GM12878 (cell line): ENCODE data around the gene HINFP. TPM values are rescaled to one million over a fixed set of nuclear protein-coding genes. Genes with fewer than 3 reads are reported as not detected.

Experiments used
- ATAC-seq: fragments of 200-7000 bp; cut with Tn5 transposase; 3 replicates; pipeline ENCODE4 v1.9.1; 2020; ENCODE audit warnings: mild to moderate bottlenecking, moderate library complexity
- BruUV-seq: library from RNA; stranded (reverse); fragments of 400-500 nt; replicated peaks from 2 replicates; lab custom pipeline; 2021; lab: Mats Ljungman, UMichigan
- CTCF ChIA-PET: fragments of 300-600 bp; sonication (Branson Sonifier 250); formaldehyde crosslinking; extraction: SDS; loops from one replicate; lab custom pipeline; 2021; ENCODE audit warnings: inconsistent platforms; lab: Yijun Ruan, JAX
- POLR2A ChIA-PET: fragments of 350-600 bp; formaldehyde crosslinking; extraction: SDS; loops from one replicate; lab custom pipeline; 2021; ENCODE audit warnings: inconsistent platforms; lab: Charles Lee
- RAD21 ChIA-PET: fragments of 300-600 bp; sonication (Branson Sonifier 250); formaldehyde crosslinking; loops from one replicate; lab custom pipeline; 2023; ENCODE audit warnings: antibody characterized with exemption; ENCODE audit not compliant: unreplicated experiment; lab: Charles Lee
- SMC1A ChIA-PET: fragments of 300-600 bp; sonication (Branson Sonifier 250); formaldehyde crosslinking; loops from one replicate; lab custom pipeline; 2023; ENCODE audit not compliant: unreplicated experiment, uncharacterized antibody; lab: Charles Lee
- DNase-seq: peaks from one replicate; pipeline ENCODE4 v3.0.0-alpha.2; 2011; ENCODE audit warnings: low read depth, low spot score
- FAIRE-seq: peaks from 3 replicates; lab custom pipeline; 2011; peaks lifted over from hg19 to GRCh38; lab: Jason Lieb, UNC
- H2AFZ ChIP-seq: 2 replicates; pipeline ENCODE4 v1.6.0; 2011; ENCODE audit warnings: low read depth, low read length, control low read depth; ENCODE audit not compliant: control insufficient read depth
- H3K27ac ChIP-seq: 2 replicates; pipeline ENCODE4 v1.5.1; 2011; ENCODE audit warnings: control low read depth; ENCODE audit not compliant: control insufficient read depth, insufficient read depth
- H3K27me3 ChIP-seq, 2 experiments: replicated peaks in 1 of 2; 2 replicates each; pipeline versions ENCODE4 v1.6.0 to v1.6.1; 2011; ENCODE audit warnings: low read length in 1 of 2; ENCODE audit not compliant: control insufficient read depth in 2 of 2, insufficient read depth in 2 of 2
- H3K36me3 ChIP-seq, 2 experiments: 2 replicates each; pipeline ENCODE4 v1.5.1; 2011; ENCODE audit warnings: low read length in 1 of 2; ENCODE audit not compliant: control insufficient read depth in 2 of 2, insufficient read depth in 2 of 2
- H3K4me1 ChIP-seq: 2 replicates; pipeline ENCODE4 v1.6.1; 2011; ENCODE audit warnings: mild to moderate bottlenecking, low read length, moderate library complexity, mixed read lengths; ENCODE audit not compliant: control insufficient read depth, insufficient read depth
- H3K4me2 ChIP-seq: 2 replicates; pipeline ENCODE4 v1.6.0; 2011; ENCODE audit warnings: control low read depth; ENCODE audit not compliant: control insufficient read depth, insufficient read depth
- H3K4me3 ChIP-seq: fragments of 200-600 bp; sonication (generic); 2 replicates; pipeline ENCODE4 v1.5.1; 2016
- H3K79me2 ChIP-seq: 2 replicates; pipeline ENCODE4 v1.6.0; 2011; ENCODE audit warnings: low read length; ENCODE audit not compliant: control insufficient read depth, insufficient read depth
- H3K9ac ChIP-seq: 2 replicates; pipeline ENCODE4 v1.8.0; 2011; ENCODE audit warnings: low read length, control low read depth, mixed read lengths; ENCODE audit not compliant: control insufficient read depth, insufficient read depth
- H3K9me3 ChIP-seq: replicated peaks from 3 replicates; pipeline ENCODE4 v1.5.1; 2011; ENCODE audit warnings: mild to moderate bottlenecking, low read length; ENCODE audit not compliant: control insufficient read depth, insufficient read depth
- H4K20me1 ChIP-seq: 2 replicates; pipeline ENCODE4 v1.6.0; 2011; ENCODE audit not compliant: control insufficient read depth, insufficient read depth
- ATF3 ChIP-seq: IDR thresholded peaks from 2 replicates; pipeline ENCODE4 v1.6.1; 2011; ENCODE audit warnings: low read depth, mild to moderate bottlenecking, low read length, moderate library complexity, borderline replicate concordance; ENCODE audit errors: extremely low read depth
- BACH1 ChIP-seq: fragments of 450-650 bp; IDR thresholded peaks from 2 replicates; pipeline ENCODE4 v1.6.1; 2017; ENCODE audit warnings: mild to moderate bottlenecking, borderline replicate concordance
- BHLHE40 ChIP-seq, 2 experiments: fragments of 450-650 bp in 1 of 2; IDR thresholded peaks; 2 replicates each; pipeline ENCODE4 v1.6.1; 2011 to 2017; ENCODE audit warnings: low read depth in 2 of 2, borderline replicate concordance in 1 of 2, improper control_type of control experiment in 1 of 2, low read length in 1 of 2, mild to moderate bottlenecking in 1 of 2
- MTA3 ChIP-seq: IDR thresholded peaks from 2 replicates; pipeline ENCODE4 v1.6.1; 2012; ENCODE audit warnings: low read length, inconsistent platforms, borderline replicate concordance
- NFYA ChIP-seq: IDR thresholded peaks from 2 replicates; pipeline ENCODE4 v1.6.1; 2011; ENCODE audit warnings: low read depth, mild to moderate bottlenecking, low read length, improper control_type of control experiment, borderline replicate concordance
- NFYB ChIP-seq: IDR thresholded peaks from 2 replicates; pipeline ENCODE4 v1.6.1; 2011; ENCODE audit warnings: low read depth, mild to moderate bottlenecking, low read length, improper control_type of control experiment, moderate library complexity; ENCODE audit not compliant: insufficient read depth
- NKRF ChIP-seq: fragments of 450-650 bp; conservative IDR thresholded peaks from 2 replicates; pipeline ENCODE4 v1.6.1; 2017; ENCODE audit warnings: mild to moderate bottlenecking, moderate library complexity
- NR2F1 ChIP-seq: fragments of 450-650 bp; conservative IDR thresholded peaks from 2 replicates; pipeline ENCODE4 v1.6.1; 2017; ENCODE audit warnings: mild to moderate bottlenecking
- PBX3 ChIP-seq: IDR thresholded peaks from 2 replicates; pipeline ENCODE4 v1.6.1; 2011; ENCODE audit warnings: mild to moderate bottlenecking, low read depth, low read length, moderate library complexity; ENCODE audit not compliant: insufficient replicate concordance
- RB1 ChIP-seq: fragments of 450-650 bp; formaldehyde crosslinking; IDR thresholded peaks from 2 replicates; pipeline ENCODE4 v1.6.1; 2017; ENCODE audit warnings: mild to moderate bottlenecking, borderline replicate concordance
- ZNF687 ChIP-seq: fragments of 450-650 bp; IDR thresholded peaks from 2 replicates; pipeline ENCODE4 v1.6.1; 2017; ENCODE audit warnings: mild to moderate bottlenecking, moderate library complexity
- ZZZ3 ChIP-seq: IDR thresholded peaks from 2 replicates; pipeline ENCODE4 v1.6.1; 2011; ENCODE audit warnings: low read depth; ENCODE audit not compliant: control insufficient read depth, insufficient read length
- WGBS: methylation state at CpG from one replicate; pipeline ENCODE4 v1.1.6; 2016; ENCODE audit warnings: low lambda C conversion rate; ENCODE audit not compliant: insufficient replicate concordance, insufficient coverage; ENCODE audit errors: missing lambda C conversion rate; 5-methylcytosine and 5-hydroxymethylcytosine counted together
- in situ Hi-C: fragments of 300-500 bp; cut with MboI; formaldehyde crosslinking; loops from 9 replicates; pipeline ENCODE4 v1.14.3; 2018; ENCODE audit warnings: mixed read lengths
- intact Hi-C: fragments of 100-400 bp; cut with micrococcal nuclease; formaldehyde crosslinking; loops from one replicate; pipeline ENCODE4 v1.14.2; 2022; ENCODE audit not compliant: unreplicated experiment
- polyA plus RNA-seq, 11 experiments: library from polyadenylated mRNA; depleted of rRNA in 4 of 11; unstranded in 6 of 11; stranded (reverse) in 5 of 11; fragments of >200 nt; fragmentation: Nextera tagmentation in 4 of 11; fragmentation: Illumina TruSeq in 1 of 11; extraction: Ambion mirVana in 4 of 11; extraction: Trizol in 1 of 11; gene quantifications; 1 replicate in 1 of 11; 2 replicates in 10 of 11; pipeline versions ENCODE4 v1.2.1 to v1.2.3, GENCODE V29; 2011 to 2016; ENCODE audit warnings: inconsistent platforms in 2 of 11, missing spikeins in 2 of 11, low read depth in 1 of 11
- total RNA-seq, 4 experiments: library from RNA; depleted of rRNA in 3 of 4; stranded (reverse); fragments of >200 nt in 3 of 4; fragmentation: Illumina TruSeq in 1 of 4; extraction: Trizol in 1 of 4; gene quantifications; 2 replicates each; pipeline versions ENCODE4 v1.2.1 to v1.2.3, GENCODE V29; 2013 to 2021

Gene HINFP
- total and polyA plus RNA-seq, 10 of the 15 experiments (the other 5 are each of a cell fraction or from before 2014, with no cell fraction given), result 13.1 to 26.3 (median 18.6) TPM

- TF ChIP-seq NFYA, result no peak
- TF ChIP-seq RB1, result no peak
Observed at GRCh38 chr11:119161871-119162270, 40.5 kb downstream of the HINFP start (continued).

- Histone ChIP-seq H4K20me1 (no peaks in the 10 kb centered on the region), H3K4me2 (no peak overlapping the region), H3K9ac (no peak overlapping the region), H3K79me2 (peaks cover 2% of the 10 kb centered on the region; the same call in 1 of the 2 replicates), H3K9me3 (no peaks in the 10 kb centered on the region), H3K36me3 (no peaks in the 10 kb centered on the region), H3K27me3 (no peaks in the 10 kb centered on the region), H3K4me3 (no peak overlapping the region), H2AFZ (no peak overlapping the region), H3K27ac (no peak overlapping the region), H3K4me1 (peaks cover 4% of the 10 kb centered on the region; the same call in 1 of the 2 replicates)
- CTCF ChIA-PET, result interaction anchor here (0.7 to 1.9 kb wide), 9 partner anchors 10 to 475 kb away, joined by 3 to 9 read pairs (median 3); no protein-coding TSS in a partner anchor
- FAIRE-seq (no peak), ATAC-seq (no peak), DNase-seq (no peak)
- WGBS, result 36% methylated on average over 8 of the region's 8 CpGs
- RAD21 ChIA-PET, result interaction anchor here (1.0 kb wide), 1 partner anchor 105 kb away, joined by 3 read pairs; no protein-coding TSS in a partner anchor
- no TSS peak for BruUV-seq
- POLR2A ChIA-PET, result no interaction called here
- in situ Hi-C loops (no loop called here), intact Hi-C loops (loop anchor here (5.0 kb wide), 1 partner anchor 156 kb away; no protein-coding TSS in a partner anchor)
- SMC1A ChIA-PET, result interaction anchor here (0.6 to 1.5 kb wide), 3 partner anchors 13 to 158 kb away, joined by 3 to 5 read pairs (median 3); no protein-coding TSS in a partner anchor
- TF ChIP-seq ATF3 (no peak), NKRF (no peak), BACH1 (no peak), NFYB (no peak), BHLHE40 (IDR thresholded peaks at IDR 0.05; ENCODE audit: borderline replicate concordance in 1 of 2, low read depth in 2 of 2, low read length in 1 of 2) (no peak), NR2F1 (no peak), MTA3 (no peak), ZZZ3 (no peak), PBX3 (no peak), ZNF687 (no peak)
Observed at GRCh38 chr11:119166368-119167076, 45.1 kb downstream of the HINFP start.
